H9 (cell line): ENCODE measurements around the gene COG2. TPM values are rescaled to one million over a fixed set of nuclear protein-coding genes. Genes with fewer than 3 reads are reported as not detected.

Source experiments
- DNase-seq: peaks from one replicate; pipeline ENCODE4 v3.0.0-alpha.2; 2017
- H2AFZ ChIP-seq: one replicate; pipeline ENCODE4 v1.6.1; 2013; ENCODE audit warnings: mild to moderate bottlenecking, low read length, control low read depth, moderate library complexity
- H2AK5ac ChIP-seq: 2 replicates; pipeline ENCODE4 v1.6.1; 2013; ENCODE audit warnings: low read length, control low read depth, mixed read lengths; ENCODE audit not compliant: insufficient read length
- H2BK120ac ChIP-seq: one replicate; pipeline ENCODE4 v1.6.1; 2013; ENCODE audit warnings: low read depth, mild to moderate bottlenecking, low read length, control low read depth, inconsistent platforms; ENCODE audit not compliant: poor library complexity, severe bottlenecking
- H2BK12ac ChIP-seq: 2 replicates; pipeline ENCODE4 v1.6.1; 2013; ENCODE audit warnings: low read length, control low read depth, mixed read lengths, low read depth; ENCODE audit not compliant: insufficient read length
- H2BK15ac ChIP-seq: 2 replicates; pipeline ENCODE4 v1.6.1; 2013; ENCODE audit warnings: low read depth, low read length, control low read depth
- H2BK20ac ChIP-seq: one replicate; pipeline ENCODE4 v1.6.1; 2013; ENCODE audit warnings: low read depth, mild to moderate bottlenecking, low read length, control low read depth, inconsistent platforms; ENCODE audit not compliant: poor library complexity, severe bottlenecking
- H2BK5ac ChIP-seq: 2 replicates; pipeline ENCODE4 v1.6.1; 2013; ENCODE audit warnings: low read length, control low read depth, mixed read lengths; ENCODE audit not compliant: insufficient read length
- H3K14ac ChIP-seq: 2 replicates; pipeline ENCODE4 v1.6.1; 2013; ENCODE audit warnings: low read length, control low read depth; ENCODE audit not compliant: insufficient read depth
- H3K18ac ChIP-seq: 2 replicates; pipeline ENCODE4 v1.6.1; 2013; ENCODE audit warnings: low read depth, mild to moderate bottlenecking, mixed read lengths, low read length, control low read depth; ENCODE audit not compliant: insufficient read length
- H3K23ac ChIP-seq: 2 replicates; pipeline ENCODE4 v1.6.1; 2013; ENCODE audit warnings: low read length, control low read depth, mixed read lengths, low read depth; ENCODE audit not compliant: insufficient read length
- H3K23me2 ChIP-seq: 2 replicates; pipeline ENCODE4 v1.6.1; 2013; ENCODE audit warnings: low read depth, mild to moderate bottlenecking, mixed read lengths, low read length, control low read depth; ENCODE audit not compliant: insufficient read length, poor library complexity, severe bottlenecking
- H3K27ac ChIP-seq: 2 replicates; pipeline ENCODE4 v1.5.1; 2013; ENCODE audit warnings: low read length, control low read depth, mixed read lengths, low read depth; ENCODE audit not compliant: insufficient read length
- H3K27me3 ChIP-seq: 2 replicates; pipeline ENCODE4 v1.6.1; 2013; ENCODE audit warnings: low read length, control low read depth, inconsistent platforms; ENCODE audit not compliant: insufficient read depth
- H3K4ac ChIP-seq: 2 replicates; pipeline ENCODE4 v1.6.1; 2013; ENCODE audit warnings: low read depth, mild to moderate bottlenecking, control low read depth, inconsistent platforms, low read length, moderate library complexity
- H3K4me1 ChIP-seq: 2 replicates; pipeline ENCODE4 v1.6.1; 2013; ENCODE audit warnings: low read length, control low read depth, inconsistent platforms; ENCODE audit not compliant: insufficient read depth
- H3K4me2 ChIP-seq: 2 replicates; pipeline ENCODE4 v1.6.1; 2013; ENCODE audit warnings: low read length, control low read depth, mixed read lengths; ENCODE audit not compliant: insufficient read length, insufficient read depth
- H3K56ac ChIP-seq: 2 replicates; pipeline ENCODE4 v1.6.1; 2013; ENCODE audit warnings: low read depth, mild to moderate bottlenecking, mixed read lengths, low read length, control low read depth; ENCODE audit not compliant: insufficient read length
- H3K79me1 ChIP-seq: 2 replicates; pipeline ENCODE4 v1.6.1; 2013; ENCODE audit warnings: low read depth, mild to moderate bottlenecking, moderate library complexity, low read length, control low read depth, inconsistent platforms; ENCODE audit not compliant: insufficient read depth, poor library complexity, severe bottlenecking
- H3K79me2 ChIP-seq: 2 replicates; pipeline ENCODE4 v1.6.1; 2013; ENCODE audit warnings: low read length, control low read depth, inconsistent platforms; ENCODE audit not compliant: insufficient read depth
- H3K9ac ChIP-seq: 2 replicates; pipeline ENCODE4 v1.6.1; 2013; ENCODE audit warnings: low read length, control low read depth, mixed read lengths; ENCODE audit not compliant: insufficient read length; ENCODE audit errors: extremely low read depth
- H3K9me3 ChIP-seq: one replicate; pipeline ENCODE4 v1.6.1; 2013; ENCODE audit warnings: low read depth, low read length, inconsistent platforms; ENCODE audit not compliant: control insufficient read depth
- H3T11ph ChIP-seq: one replicate; pipeline ENCODE4 v1.6.1; 2013; ENCODE audit warnings: mild to moderate bottlenecking, low read length, control low read depth, inconsistent platforms
- H4K20me1 ChIP-seq: one replicate; pipeline ENCODE4 v1.6.1; 2013; ENCODE audit not compliant: control insufficient read depth, insufficient read length, insufficient read depth
- H4K5ac ChIP-seq: 2 replicates; pipeline ENCODE4 v1.6.1; 2013; ENCODE audit warnings: low read depth, mild to moderate bottlenecking, mixed read lengths, low read length, control low read depth; ENCODE audit not compliant: insufficient read length
- H4K8ac ChIP-seq: replicated peaks from 2 replicates; pipeline ENCODE4 v1.6.1; 2013; ENCODE audit warnings: low read length, control low read depth, mixed read lengths, low read depth; ENCODE audit not compliant: insufficient read length
- H4K91ac ChIP-seq: 2 replicates; pipeline ENCODE4 v1.6.1; 2013; ENCODE audit warnings: low read depth, mild to moderate bottlenecking, moderate library complexity, mixed read lengths, low read length, control low read depth; ENCODE audit not compliant: insufficient read length
- H3K27ac Mint-ChIP-seq, 3 experiments: 2 replicates in 2 of 3; 3 replicates in 1 of 3; pipeline ENCODE4 v1.8.0; 2020 to 2021; ENCODE audit warnings: mixed read lengths in 3 of 3, mild to moderate bottlenecking in 1 of 3, moderate library complexity in 1 of 3
- H3K27me3 Mint-ChIP-seq: 2 replicates; pipeline ENCODE4 v1.8.0; 2021; ENCODE audit warnings: low read depth, mild to moderate bottlenecking, moderate library complexity, mixed read lengths
- H3K36me3 Mint-ChIP-seq, 3 experiments: 2 replicates in 2 of 3; 3 replicates in 1 of 3; pipeline ENCODE4 v1.8.0; 2020 to 2021; ENCODE audit warnings: low read depth in 3 of 3, mixed read lengths in 3 of 3; ENCODE audit not compliant: insufficient read depth in 1 of 3
- H3K4me1 Mint-ChIP-seq, 2 experiments: 2 replicates each; pipeline ENCODE4 v1.8.0; 2020; ENCODE audit warnings: mixed read lengths in 2 of 2
- H3K4me3 Mint-ChIP-seq, 2 experiments: 2 replicates in 1 of 2; 3 replicates in 1 of 2; pipeline ENCODE4 v1.8.0; 2020 to 2021; ENCODE audit warnings: mild to moderate bottlenecking in 2 of 2, mixed read lengths in 2 of 2, moderate library complexity in 1 of 2
- H3K9me3 Mint-ChIP-seq, 2 experiments: 2 replicates in 1 of 2; 3 replicates in 1 of 2; pipeline ENCODE4 v1.8.0; 2020; ENCODE audit warnings: mild to moderate bottlenecking in 2 of 2, mixed read lengths in 2 of 2, moderate library complexity in 1 of 2
- WGBS: extraction: QIAGEN DNeasy Blood & Tissue Kit; methylation state at CpG from one replicate; pipeline ENCODE4 v1.1.7; 2013; ENCODE audit warnings: missing lambda C conversion rate, low lambda C conversion rate, mixed read lengths; ENCODE audit not compliant: insufficient read length; ENCODE audit errors: extremely low coverage; 5-methylcytosine and 5-hydroxymethylcytosine counted together
- total RNA-seq: library from RNA; stranded (reverse); gene quantifications from 2 replicates; pipeline ENCODE4 v1.2.1, GENCODE V29; 2021
- TF ChIP-seq, protein P1 (sequence below): fragments of 200-600 bp; sonication (generic); conservative IDR thresholded peaks from 3 replicates; pipeline ENCODE4 v1.8.0; 2021; ENCODE audit warnings: antibody characterized with exemption, mild to moderate bottlenecking

The COG2 gene
- total RNA-seq, 1 experiment from 2014 or later = 42.2 TPM

DNA sequence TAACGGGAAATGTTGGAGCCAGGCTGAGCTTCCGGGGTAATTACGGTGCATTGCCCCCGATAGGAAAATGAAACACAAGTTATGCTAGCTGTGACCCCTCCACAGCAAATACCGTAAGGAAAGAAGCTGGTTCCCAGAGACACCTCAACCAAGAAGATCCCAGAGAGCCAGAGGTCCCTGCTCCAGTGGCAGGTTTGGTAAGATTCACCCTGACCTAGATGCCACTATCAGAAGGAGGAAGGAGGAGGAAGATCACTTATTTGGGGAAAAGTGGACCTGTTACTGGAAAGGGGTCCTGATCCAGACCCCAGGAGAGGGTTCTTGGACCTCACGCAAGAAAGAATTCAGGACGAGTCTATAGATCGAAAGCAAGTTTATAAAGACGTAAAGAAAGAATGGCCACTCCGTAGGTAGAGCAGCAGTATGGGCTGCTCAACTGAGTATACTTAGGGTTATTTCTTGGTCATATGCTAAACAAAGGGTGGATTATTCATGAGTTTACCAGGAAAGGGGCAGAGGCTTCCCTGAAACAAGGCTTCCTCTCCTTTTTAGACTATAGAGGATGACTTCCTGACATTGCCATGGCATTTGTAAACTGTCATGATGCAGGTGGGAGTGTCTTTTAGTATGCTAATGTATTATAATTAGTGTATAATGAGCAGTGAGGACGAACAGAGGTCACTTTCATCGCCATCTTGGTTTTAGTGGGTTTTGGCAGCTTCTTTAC lies 97.4 kb downstream of the COG2 start:
- Histone ChIP-seq H3K4me1 (no peaks in the 10 kb centered on the region), H4K5ac (no peak overlapping the region), H3K27me3 (no peaks in the 10 kb centered on the region), H2BK15ac (no peak overlapping the region), H4K20me1 (no peaks in the 10 kb centered on the region), H3K23ac (no peak overlapping the region), H3K56ac (no peak overlapping the region), H3K79me1 (no peaks in the 10 kb centered on the region), H3K4ac (no peak overlapping the region), H3K23me2 (no peaks in the 10 kb centered on the region), H3K9me3 (no peaks in the 10 kb centered on the region), H2BK120ac (no peak overlapping the region), H3K79me2 (no peaks in the 10 kb centered on the region), H2BK5ac (no peak overlapping the region), H3K9ac (no peak overlapping the region), H4K91ac (no peak overlapping the region), H2BK20ac (no peak overlapping the region), H3T11ph (no peak overlapping the region), H2AK5ac (no peak overlapping the region), H3K4me2 (no peak overlapping the region), H3K18ac (no peak overlapping the region), H2AFZ (no peak overlapping the region), H3K14ac (no peak overlapping the region), H4K8ac (no peak overlapping the region), H2BK12ac (no peak overlapping the region), H3K27ac (no peak overlapping the region)
- Mint-ChIP-seq H3K27me3 (peaks cover 13% of the 10 kb centered on the region), H3K4me3 (no peak overlapping the region), H3K36me3 (no peaks in the 10 kb centered on the region; a peak in 1 of 7 replicates), H3K27ac (no peak overlapping the region), H3K4me1 (peaks cover under 1 to 12% of the 10 kb centered on the region in 2 experiments), H3K9me3 (peaks cover 5 to 6% of the 10 kb centered on the region in 2 experiments; a peak in 2 of 5 replicates)
- DNase-seq = no peak
- TF ChIP-seq, protein P1, sequence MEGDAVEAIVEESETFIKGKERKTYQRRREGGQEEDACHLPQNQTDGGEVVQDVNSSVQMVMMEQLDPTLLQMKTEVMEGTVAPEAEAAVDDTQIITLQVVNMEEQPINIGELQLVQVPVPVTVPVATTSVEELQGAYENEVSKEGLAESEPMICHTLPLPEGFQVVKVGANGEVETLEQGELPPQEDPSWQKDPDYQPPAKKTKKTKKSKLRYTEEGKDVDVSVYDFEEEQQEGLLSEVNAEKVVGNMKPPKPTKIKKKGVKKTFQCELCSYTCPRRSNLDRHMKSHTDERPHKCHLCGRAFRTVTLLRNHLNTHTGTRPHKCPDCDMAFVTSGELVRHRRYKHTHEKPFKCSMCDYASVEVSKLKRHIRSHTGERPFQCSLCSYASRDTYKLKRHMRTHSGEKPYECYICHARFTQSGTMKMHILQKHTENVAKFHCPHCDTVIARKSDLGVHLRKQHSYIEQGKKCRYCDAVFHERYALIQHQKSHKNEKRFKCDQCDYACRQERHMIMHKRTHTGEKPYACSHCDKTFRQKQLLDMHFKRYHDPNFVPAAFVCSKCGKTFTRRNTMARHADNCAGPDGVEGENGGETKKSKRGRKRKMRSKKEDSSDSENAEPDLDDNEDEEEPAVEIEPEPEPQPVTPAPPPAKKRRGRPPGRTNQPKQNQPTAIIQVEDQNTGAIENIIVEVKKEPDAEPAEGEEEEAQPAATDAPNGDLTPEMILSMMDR = no peak
- WGBS = no CpG with 5 or more reads among the region's 12 CpGs

Other genes with a start within 250 kb of the COG2 start
- 19.0 and 19.1 TPM in 2 replicates for gene PGBD5, start 216.1 kb upstream of the COG2 start, total RNA-seq
- gene AGT, start 71.6 kb downstream of the COG2 start, total RNA-seq = not detected in 2 replicates
- 0.22 TPM in 1 of 2 replicates, not detected in the other for gene CAPN9, start 104.9 kb downstream of the COG2 start, total RNA-seq
- 28.2 and 28.9 TPM in 2 replicates for gene C1orf198, start 226.0 kb downstream of the COG2 start, total RNA-seq